Ramos (cell line): ENCODE results near the gene YBEY.
"Not testable (repeated sequence)": the region's sequence is repeated elsewhere in the genome, so short reads cannot be mapped to it uniquely, and the experiment has no call there.

Source experiments
- in situ Hi-C: fragments of 300-500 bp; cut with MboI; formaldehyde crosslinking; loops from one replicate; pipeline ENCODE4 v1.14.3; 2022; ENCODE audit warnings: low sequenced_read_pairs; ENCODE audit not compliant: unreplicated experiment

YBEY gene

GRCh38 chr21:46297338-46298271, 11.5 kb downstream of the YBEY start:
- in situ Hi-C loops, result no loop called here

GRCh38 chr21:46299167-46299566, 13.0 kb downstream of the YBEY start:
- in situ Hi-C loops, result no loop called here

- in situ Hi-C loops, result no loop called here
Observed at GRCh38 chr21:46301759-46302158, 15.6 kb downstream of the YBEY start.

GRCh38 chr21:46304437-46304836, 18.3 kb downstream of the YBEY start:
- in situ Hi-C loops, result no loop called here

- in situ Hi-C loops, result no loop called here
Observed at GRCh38 chr21:46304955-46305354, 18.8 kb downstream of the YBEY start.

- in situ Hi-C loops, result no loop called here
Observed at GRCh38 chr21:46307625-46308024, 21.5 kb downstream of the YBEY start.

- in situ Hi-C loops, result no loop called here
Observed at GRCh38 chr21:46308431-46308830, 22.3 kb downstream of the YBEY start.

- in situ Hi-C loops, result not testable (repeated sequence)
Observed at GRCh38 chr21:46310260-46310659, 24.1 kb downstream of the YBEY start.

- in situ Hi-C loops, result no loop called here
Observed at GRCh38 chr21:46311568-46311967, 25.4 kb downstream of the YBEY start.

- in situ Hi-C loops, result no loop called here
Observed at GRCh38 chr21:46312949-46313348, 26.8 kb downstream of the YBEY start.

- in situ Hi-C loops, result no loop called here
Observed at GRCh38 chr21:46314441-46315020, 28.4 kb downstream of the YBEY start.

- in situ Hi-C loops, result no loop called here
Observed at GRCh38 chr21:46316708-46317324, 30.7 kb downstream of the YBEY start.

GRCh38 chr21:46317710-46318463, 31.7 kb downstream of the YBEY start:
- in situ Hi-C loops, result no loop called here

- in situ Hi-C loops, result no loop called here
Observed at GRCh38 chr21:46318464-46318845, 32.3 kb downstream of the YBEY start.

GRCh38 chr21:46319186-46319585, 33.0 kb downstream of the YBEY start:
- in situ Hi-C loops, result no loop called here

GRCh38 chr21:46320331-46320801, 34.2 kb downstream of the YBEY start:
- in situ Hi-C loops, result no loop called here

GRCh38 chr21:46322351-46323226, 36.4 kb downstream of the YBEY start:
- in situ Hi-C loops, result no loop called here

- in situ Hi-C loops, result no loop called here
Observed at GRCh38 chr21:46323227-46323709, 37.1 kb downstream of the YBEY start.

GRCh38 chr21:46323710-46324389, 37.7 kb downstream of the YBEY start, which contains the start of the genes C21orf58 and PCNT:
Gene C21orf58 (minus strand): TSS chr21:46323870. CDS start chr21:46322738, 1,132 bp downstream.
Gene PCNT (plus strand): TSS chr21:46324156. CDS start chr21:46324229, 73 bp downstream.
- in situ Hi-C loops, result no loop called here
